Measurements from ENCODE around the gene DYRK1B.

DYRK1B gene

GRCh38 chr19:39827216-39827615 lies 6.7 kb downstream of the DYRK1B start:
- H3K27ac ChIP-seq: no peak overlapping the region
- no peak for TF ChIP-seq CTCF (conservative IDR thresholded peaks at IDR 0.05)

GRCh38 chr19:39826311-39826945 lies 7.5 kb downstream of the DYRK1B start:
- no peak for TF ChIP-seq CTCF (conservative IDR thresholded peaks at IDR 0.05)
- no peak overlapping the region for H3K27ac ChIP-seq

- peak overlapping the region; percentile 78 for H3K27ac ChIP-seq
- TF ChIP-seq CTCF (conservative IDR thresholded peaks at IDR 0.05): no peak
Observed at GRCh38 chr19:39825531-39826076, 8.4 kb downstream of the DYRK1B start.

GRCh38 chr19:39825093-39825463 lies 8.9 kb downstream of the DYRK1B start:
- no peak for TF ChIP-seq CTCF (conservative IDR thresholded peaks at IDR 0.05)
- peak overlapping the region; percentile 78 for H3K27ac ChIP-seq

- TF ChIP-seq CTCF (conservative IDR thresholded peaks at IDR 0.05): no peak
- peak overlapping the region; percentile 78 for H3K27ac ChIP-seq
Observed at GRCh38 chr19:39824143-39825092, 9.5 kb downstream of the DYRK1B start.

- no peak for TF ChIP-seq CTCF (conservative IDR thresholded peaks at IDR 0.05)
- H3K27ac ChIP-seq: peak overlapping the region; percentile 78
Observed at GRCh38 chr19:39823686-39824085, 10.3 kb downstream of the DYRK1B start.

GRCh38 chr19:39820696-39821095 lies 13.3 kb downstream of the DYRK1B start:
- H3K27ac ChIP-seq: no peak overlapping the region
- no peak for TF ChIP-seq CTCF (conservative IDR thresholded peaks at IDR 0.05)
